Activated CD4-positive, alpha-beta T cell treated with anti-CD3 and anti-CD28 coated beads, Interleukin-2, amount 10 ng/mL, durations not matched to agents 7 days and 5 days (primary cell): ENCODE results near the gene SPATA31E1. TPM values are rescaled to one million over a fixed set of nuclear protein-coding genes. Genes with fewer than 3 reads are reported as not detected.

Source experiments
- CTCF ChIA-PET: fragments of 350-600 bp; sonication (Branson Sonifier 250); formaldehyde crosslinking; loops from one replicate; lab custom pipeline; 2021; ENCODE audit warnings: antibody characterized with exemption; lab: Charles Lee
- POLR2A ChIA-PET: fragments of 350-600 bp; sonication (Branson Sonifier 250); formaldehyde crosslinking; loops from one replicate; lab custom pipeline; 2021; ENCODE audit warnings: antibody characterized with exemption; lab: Charles Lee
- DNase-seq: peaks from one replicate; pipeline ENCODE4 v3.0.0-alpha.2; 2020
- H3K27ac Mint-ChIP-seq: one replicate; pipeline ENCODE4 v1.8.0; 2021; ENCODE audit warnings: mild to moderate bottlenecking, moderate library complexity, mixed read lengths
- H3K27me3 Mint-ChIP-seq: one replicate; pipeline ENCODE4 v1.8.0; 2021; ENCODE audit warnings: mixed read lengths
- H3K36me3 Mint-ChIP-seq: one replicate; pipeline ENCODE4 v1.8.0; 2021; ENCODE audit warnings: low read depth, mixed read lengths
- H3K4me1 Mint-ChIP-seq: one replicate; pipeline ENCODE4 v1.8.0; 2021; ENCODE audit warnings: mixed read lengths
- H3K4me3 Mint-ChIP-seq: one replicate; pipeline ENCODE4 v1.8.0; 2021; ENCODE audit warnings: mild to moderate bottlenecking, moderate library complexity, mixed read lengths
- H3K9me3 Mint-ChIP-seq: one replicate; pipeline ENCODE4 v1.8.0; 2021; ENCODE audit warnings: mixed read lengths
- total RNA-seq, 2 experiments: library from RNA; stranded (reverse); gene quantifications; one replicate each; pipeline ENCODE4 v1.2.3, GENCODE V29; 2021

SPATA31E1 gene
- total RNA-seq, 2 experiments from 2014 or later: not detected

- no peak overlapping the region for H3K4me3 Mint-ChIP-seq
- ChIA-PET POLR2A (no interaction called here), CTCF (no interaction called here)
- no peak for DNase-seq
- H3K27me3 Mint-ChIP-seq: no peaks in the 10 kb centered on the region
- peaks cover 5% of the 10 kb centered on the region for H3K9me3 Mint-ChIP-seq
- no peaks in the 10 kb centered on the region for H3K4me1 Mint-ChIP-seq
- H3K36me3 Mint-ChIP-seq: no peaks in the 10 kb centered on the region
- no peak overlapping the region for H3K27ac Mint-ChIP-seq
Observed at GRCh38 chr9:87854580-87854955, 28.1 kb upstream of the SPATA31E1 start.

- no peak for DNase-seq
- Mint-ChIP-seq H3K4me1 (no peaks in the 10 kb centered on the region), H3K27me3 (no peaks in the 10 kb centered on the region), H3K4me3 (no peak overlapping the region), H3K36me3 (no peaks in the 10 kb centered on the region), H3K27ac (no peak overlapping the region), H3K9me3 (peaks cover 5% of the 10 kb centered on the region)
- POLR2A ChIA-PET: no interaction called here
- CTCF ChIA-PET: no interaction called here
Observed at GRCh38 chr9:87855061-87855460, 27.6 kb upstream of the SPATA31E1 start.

DNA sequence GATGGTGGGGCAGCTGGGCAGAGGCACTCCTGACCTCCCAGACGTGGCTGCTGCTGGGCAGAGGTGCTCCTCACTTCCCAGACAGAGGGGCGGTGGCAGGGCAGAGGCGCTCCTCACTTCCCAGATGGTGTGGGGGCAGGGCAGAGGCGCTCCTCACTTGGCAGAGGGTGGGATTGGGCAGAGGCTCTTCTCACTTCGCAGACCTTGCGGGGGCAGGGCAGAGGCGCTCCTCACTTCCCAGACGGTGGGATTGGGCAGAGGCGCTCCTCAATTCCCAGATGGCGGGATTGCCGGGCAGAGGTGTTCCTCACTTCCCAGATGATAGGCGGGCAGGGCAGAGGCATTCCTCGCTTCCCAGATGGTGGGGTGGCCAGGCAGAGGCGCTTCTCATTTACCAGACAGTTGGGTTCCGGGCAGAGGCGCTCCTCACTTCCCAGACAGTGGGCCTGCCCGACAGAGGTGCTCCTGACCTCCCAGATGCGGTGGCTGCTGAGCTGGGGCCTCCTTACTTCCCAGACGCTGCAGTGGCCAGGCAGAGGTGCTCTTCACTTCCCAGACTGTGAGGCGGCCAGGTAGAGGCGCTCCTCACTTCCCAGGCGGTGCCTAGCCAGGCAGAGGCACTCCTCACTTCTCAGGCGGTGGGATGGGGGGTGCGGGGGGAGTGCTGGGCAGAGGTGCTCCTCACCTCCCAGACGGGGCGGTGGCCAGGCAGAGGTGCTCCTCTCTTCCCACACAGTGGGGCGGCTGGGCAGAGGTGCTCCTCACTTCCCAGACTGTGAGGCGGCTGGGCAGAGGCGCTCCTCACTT lies 25.3 kb upstream of the SPATA31E1 start:
- Mint-ChIP-seq H3K4me3 (no peak overlapping the region), H3K4me1 (no peaks in the 10 kb centered on the region), H3K27ac (no peak overlapping the region), H3K9me3 (peaks cover 5% of the 10 kb centered on the region), H3K36me3 (no peaks in the 10 kb centered on the region), H3K27me3 (peaks cover 4% of the 10 kb centered on the region)
- ChIA-PET POLR2A (no interaction called here), CTCF (no interaction called here)
- DNase-seq: no peak

- no peak for DNase-seq
- POLR2A ChIA-PET: no interaction called here
- no peaks in the 10 kb centered on the region for H3K4me1 Mint-ChIP-seq
- H3K9me3 Mint-ChIP-seq: peaks cover 5% of the 10 kb centered on the region
- CTCF ChIA-PET: no interaction called here
- H3K36me3 Mint-ChIP-seq: no peaks in the 10 kb centered on the region
- H3K4me3 Mint-ChIP-seq: no peak overlapping the region
- H3K27ac Mint-ChIP-seq: no peak overlapping the region
- H3K27me3 Mint-ChIP-seq: peaks cover 5% of the 10 kb centered on the region
Observed at GRCh38 chr9:87857948-87858335, 24.7 kb upstream of the SPATA31E1 start.

DNA sequence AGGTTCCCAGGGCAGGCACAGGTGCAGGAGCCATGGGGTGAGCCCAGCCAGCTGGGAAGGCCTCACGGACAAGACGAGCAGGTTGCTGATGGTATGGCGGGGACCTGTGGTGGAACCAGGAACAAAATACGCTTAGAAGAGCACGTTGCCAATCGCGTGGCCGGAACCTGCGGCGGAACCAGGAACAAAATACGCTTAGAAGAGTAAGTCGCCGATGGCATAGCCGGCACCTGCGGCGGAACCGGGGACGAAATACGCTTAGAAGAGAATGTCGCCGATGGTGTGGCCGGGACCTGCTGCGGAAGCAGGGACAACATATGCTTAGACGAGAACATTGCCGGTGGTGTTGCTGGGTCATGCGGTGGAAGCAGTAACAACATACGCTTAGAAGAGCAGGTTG lies 23.5 kb upstream of the SPATA31E1 start:
- no peak for DNase-seq
- no peaks in the 10 kb centered on the region for H3K4me1 Mint-ChIP-seq
- no peaks in the 10 kb centered on the region for H3K36me3 Mint-ChIP-seq
- POLR2A ChIA-PET: no interaction called here
- H3K4me3 Mint-ChIP-seq: no peak overlapping the region
- CTCF ChIA-PET: no interaction called here
- peaks cover 5% of the 10 kb centered on the region for H3K9me3 Mint-ChIP-seq
- H3K27ac Mint-ChIP-seq: no peak overlapping the region
- peaks cover 5% of the 10 kb centered on the region for H3K27me3 Mint-ChIP-seq

DNA sequence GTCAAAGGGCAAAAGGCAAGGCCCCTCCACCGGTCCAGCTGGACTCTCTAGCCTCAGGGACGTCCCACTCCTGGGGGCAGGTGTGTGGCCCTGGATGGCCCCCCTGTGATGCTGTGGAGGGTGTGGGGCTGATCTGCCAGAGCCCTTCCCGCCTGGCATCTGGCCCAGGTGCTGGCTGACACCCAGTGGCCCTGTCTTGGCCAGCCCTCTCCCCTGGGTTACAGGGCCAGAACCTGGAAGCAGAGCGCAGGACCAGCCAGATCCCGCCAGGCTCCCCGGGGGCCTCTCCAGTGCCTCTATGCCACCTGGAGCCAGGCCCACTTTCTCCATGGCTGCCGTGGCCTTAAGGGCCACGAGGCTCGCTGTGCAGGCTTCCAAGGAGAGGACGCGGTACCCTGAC lies 22.9 kb upstream of the SPATA31E1 start:
- Mint-ChIP-seq H3K36me3 (no peaks in the 10 kb centered on the region), H3K4me3 (no peak overlapping the region), H3K9me3 (peaks cover 5% of the 10 kb centered on the region), H3K27ac (no peak overlapping the region), H3K4me1 (no peaks in the 10 kb centered on the region), H3K27me3 (peaks cover 5% of the 10 kb centered on the region)
- POLR2A ChIA-PET: no interaction called here
- DNase-seq: no peak
- CTCF ChIA-PET: no interaction called here

DNA sequence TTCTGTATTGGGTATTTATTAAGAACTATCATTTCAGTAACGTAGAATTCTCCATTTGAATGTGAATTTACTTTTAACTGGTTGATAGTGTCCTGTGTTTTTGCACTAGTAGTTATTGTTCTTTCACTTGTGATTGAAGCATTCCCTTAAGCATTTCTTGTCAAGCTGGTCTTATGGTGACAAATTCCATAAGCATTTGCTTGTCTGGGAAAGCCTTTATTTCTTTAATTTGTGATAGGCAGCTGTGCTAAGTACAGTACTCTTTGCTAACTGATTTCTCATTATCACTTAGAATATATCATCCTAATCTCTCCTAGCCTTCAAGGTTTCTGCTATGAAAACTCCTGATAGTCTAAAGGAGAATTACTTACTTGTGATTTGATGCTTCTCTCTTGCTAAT lies 21.3 kb upstream of the SPATA31E1 start:
- ChIA-PET CTCF (no interaction called here), POLR2A (no interaction called here)
- Mint-ChIP-seq H3K27ac (no peak overlapping the region), H3K4me1 (no peaks in the 10 kb centered on the region), H3K9me3 (peaks cover 5% of the 10 kb centered on the region), H3K4me3 (no peak overlapping the region), H3K27me3 (peaks cover 5% of the 10 kb centered on the region), H3K36me3 (no peaks in the 10 kb centered on the region)
- DNase-seq: no peak

- no peaks in the 10 kb centered on the region for H3K36me3 Mint-ChIP-seq
- H3K4me1 Mint-ChIP-seq: no peaks in the 10 kb centered on the region
- H3K27ac Mint-ChIP-seq: no peak overlapping the region
- no peak for DNase-seq
- ChIA-PET POLR2A (no interaction called here), CTCF (no interaction called here)
- H3K4me3 Mint-ChIP-seq: no peak overlapping the region
- H3K27me3 Mint-ChIP-seq: peaks cover 5% of the 10 kb centered on the region
- H3K9me3 Mint-ChIP-seq: peaks cover 5% of the 10 kb centered on the region
Observed at GRCh38 chr9:87862536-87863268, 20.0 kb upstream of the SPATA31E1 start.

DNA sequence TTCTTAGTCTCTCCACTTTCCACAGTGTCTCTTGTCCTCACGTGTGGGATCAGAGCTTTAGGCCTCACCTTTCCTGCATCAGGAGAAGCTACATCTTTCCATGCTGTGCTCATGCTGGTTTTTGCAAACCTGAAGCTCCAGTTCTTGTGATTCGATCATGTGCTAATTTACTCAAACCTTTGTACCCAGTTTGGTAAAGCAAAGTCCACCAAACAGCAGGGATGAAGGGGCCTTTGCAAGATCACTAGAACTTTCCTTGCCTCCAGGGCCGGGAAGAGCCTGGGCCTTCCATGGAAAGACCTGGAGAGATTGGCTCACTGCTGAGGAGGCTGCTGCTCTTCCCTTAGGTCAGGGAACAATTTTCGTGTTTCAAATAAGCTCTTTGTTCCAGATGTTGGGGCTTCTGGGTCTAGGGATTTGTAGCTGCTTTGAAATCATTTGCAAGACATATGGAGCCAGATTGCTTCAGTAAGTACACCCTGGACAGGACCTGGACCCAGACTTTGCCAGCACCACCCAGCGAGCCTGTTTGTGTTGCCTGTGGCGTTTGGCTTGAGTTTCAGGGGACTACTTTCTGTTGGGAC lies 18.7 kb upstream of the SPATA31E1 start:
- DNase-seq: no peak
- Mint-ChIP-seq H3K27ac (no peak overlapping the region), H3K27me3 (peaks cover 5% of the 10 kb centered on the region), H3K9me3 (peaks cover 5% of the 10 kb centered on the region), H3K4me3 (no peak overlapping the region), H3K36me3 (no peaks in the 10 kb centered on the region), H3K4me1 (no peaks in the 10 kb centered on the region)
- ChIA-PET CTCF (no interaction called here), POLR2A (no interaction called here)

- Mint-ChIP-seq H3K4me3 (no peak overlapping the region), H3K9me3 (peaks cover 4% of the 10 kb centered on the region), H3K36me3 (no peaks in the 10 kb centered on the region), H3K27me3 (peaks cover 5% of the 10 kb centered on the region), H3K27ac (no peak overlapping the region), H3K4me1 (no peaks in the 10 kb centered on the region)
- ChIA-PET CTCF (no interaction called here), POLR2A (no interaction called here)
- no peak for DNase-seq
Observed at GRCh38 chr9:87864915-87865314, 17.8 kb upstream of the SPATA31E1 start.

- H3K36me3 Mint-ChIP-seq: no peaks in the 10 kb centered on the region
- no peak overlapping the region for H3K27ac Mint-ChIP-seq
- DNase-seq: no peak
- no peak overlapping the region for H3K4me3 Mint-ChIP-seq
- no peaks in the 10 kb centered on the region for H3K4me1 Mint-ChIP-seq
- CTCF ChIA-PET: no interaction called here
- peaks cover 5% of the 10 kb centered on the region for H3K9me3 Mint-ChIP-seq
- peaks cover 5% of the 10 kb centered on the region for H3K27me3 Mint-ChIP-seq
- POLR2A ChIA-PET: no interaction called here
Observed at GRCh38 chr9:87865626-87866025, 17.1 kb upstream of the SPATA31E1 start.

DNA sequence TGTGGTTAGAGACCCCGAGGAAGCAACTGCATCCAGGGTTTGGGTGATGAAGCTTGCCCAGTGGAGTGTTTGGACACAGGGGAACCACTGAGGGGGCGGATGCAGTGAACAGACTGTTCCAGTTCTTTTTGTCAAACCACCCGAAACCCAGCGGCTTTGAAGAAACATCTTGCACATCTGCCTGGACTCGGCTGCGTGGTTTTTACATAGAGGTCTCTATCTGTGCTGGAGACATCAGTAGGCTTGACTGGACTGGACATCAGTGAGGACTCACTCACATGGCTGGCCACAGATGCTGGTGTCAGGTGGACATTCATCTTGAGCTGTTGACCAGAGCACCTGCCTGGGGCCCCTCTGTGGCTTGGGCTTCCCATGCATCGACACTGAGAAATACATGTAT lies 15.3 kb upstream of the SPATA31E1 start:
- H3K9me3 Mint-ChIP-seq: peaks cover 5% of the 10 kb centered on the region
- H3K4me3 Mint-ChIP-seq: no peak overlapping the region
- H3K36me3 Mint-ChIP-seq: no peaks in the 10 kb centered on the region
- DNase-seq: no peak
- POLR2A ChIA-PET: no interaction called here
- CTCF ChIA-PET: no interaction called here
- peaks cover 1% of the 10 kb centered on the region for H3K27me3 Mint-ChIP-seq
- H3K4me1 Mint-ChIP-seq: no peaks in the 10 kb centered on the region
- H3K27ac Mint-ChIP-seq: no peak overlapping the region

DNA sequence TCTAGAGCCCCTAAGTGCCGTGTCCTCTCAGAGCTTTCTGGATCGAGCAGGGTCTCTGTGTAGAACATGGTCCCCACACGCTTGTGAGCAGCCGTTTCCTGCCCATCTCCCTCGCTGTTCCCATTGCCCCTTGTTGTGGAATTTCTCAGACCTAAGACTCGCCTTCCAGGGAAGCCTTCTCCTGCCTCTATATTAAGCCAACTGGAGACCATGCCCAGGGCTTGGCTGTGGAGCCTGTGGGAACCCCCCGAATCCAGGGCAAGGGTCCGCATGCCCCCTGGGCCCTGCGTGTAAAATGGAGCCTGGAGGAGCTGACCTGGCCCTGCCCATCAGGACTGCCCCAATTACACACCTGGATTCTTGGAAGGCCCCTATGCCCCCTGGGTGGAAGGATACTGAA lies 14.5 kb upstream of the SPATA31E1 start:
- Mint-ChIP-seq H3K4me3 (no peak overlapping the region), H3K27me3 (no peaks in the 10 kb centered on the region), H3K36me3 (no peaks in the 10 kb centered on the region), H3K27ac (no peak overlapping the region), H3K9me3 (peaks cover 5% of the 10 kb centered on the region), H3K4me1 (no peaks in the 10 kb centered on the region)
- POLR2A ChIA-PET: no interaction called here
- no peak for DNase-seq
- CTCF ChIA-PET: no interaction called here
